Dendritic cell treated with granulocyte-macrophage colony-stimulating factor and Interleukin-4, amounts not matched to agents 40 ng/mL and 50 ng/mL, for 4 days (primary cell): ENCODE measurements around the gene CACNA1H.
"Not testable (repeated sequence)": the region's sequence is repeated elsewhere in the genome, so short reads cannot be mapped to it uniquely, and the experiment has no call there.

ENCODE experiments used
- H3K27ac Mint-ChIP-seq: one replicate; pipeline ENCODE4 v1.8.0; 2022; ENCODE audit warnings: mild to moderate bottlenecking, mixed read lengths
- H3K27me3 Mint-ChIP-seq: one replicate; pipeline ENCODE4 v1.8.0; 2022; ENCODE audit warnings: mild to moderate bottlenecking, mixed read lengths
- H3K36me3 Mint-ChIP-seq: one replicate; pipeline ENCODE4 v1.8.0; 2022; ENCODE audit warnings: low read depth, mixed read lengths
- H3K4me1 Mint-ChIP-seq: one replicate; pipeline ENCODE4 v1.8.0; 2022; ENCODE audit warnings: low read depth, mixed read lengths
- H3K4me3 Mint-ChIP-seq: one replicate; pipeline ENCODE4 v1.8.0; 2022; ENCODE audit warnings: mild to moderate bottlenecking, moderate library complexity, mixed read lengths
- H3K9me3 Mint-ChIP-seq: one replicate; pipeline ENCODE4 v1.8.0; 2022; ENCODE audit warnings: mixed read lengths
- intact Hi-C: fragments of 100-400 bp; cut with micrococcal nuclease; formaldehyde crosslinking; loops from one replicate; pipeline ENCODE4 v1.15.0; 2022

Gene CACNA1H

DNA sequence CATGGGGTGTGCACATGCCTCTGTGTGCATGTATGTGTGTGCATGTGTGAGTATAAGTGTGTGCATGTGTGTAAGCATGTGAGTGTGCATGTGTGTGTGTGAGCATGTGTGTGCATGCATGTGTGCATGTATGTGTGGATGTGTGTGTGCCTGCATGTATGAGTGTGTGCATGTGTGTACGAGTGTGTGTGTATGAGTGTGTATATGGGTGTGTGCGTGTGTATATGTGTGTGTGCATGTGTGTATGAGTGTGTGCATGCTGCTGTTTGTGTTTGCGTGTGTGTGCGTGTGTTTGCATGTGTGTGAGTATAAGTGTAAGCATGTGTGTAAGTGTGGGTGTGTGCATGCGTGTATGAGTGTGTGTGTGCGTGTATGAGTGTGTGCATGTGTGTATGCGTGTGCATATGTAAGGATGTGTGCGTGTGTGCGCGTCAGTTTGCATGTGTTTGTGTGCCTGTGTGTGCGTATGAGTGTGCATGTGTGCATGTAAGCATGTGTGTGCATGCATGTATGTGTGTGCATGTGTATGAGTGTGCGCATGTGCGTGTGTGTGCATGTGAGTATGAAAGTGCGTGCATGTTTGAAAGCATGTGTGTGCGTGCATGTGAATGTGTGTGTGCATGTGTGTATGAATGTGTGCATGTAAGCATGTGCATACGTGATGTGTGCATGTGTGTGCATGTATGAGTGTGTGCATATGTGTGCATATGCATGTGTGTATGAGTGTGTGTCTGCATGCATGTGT is 111.6 kb downstream of the CACNA1H start:
- intact Hi-C loops, result no loop called here
- H3K4me3 Mint-ChIP-seq, result no peak overlapping the region
- H3K9me3 Mint-ChIP-seq, result peaks cover 10% of the 10 kb centered on the region
- no peaks in the 10 kb centered on the region for H3K4me1 Mint-ChIP-seq
- peaks cover 39% of the 10 kb centered on the region for H3K27me3 Mint-ChIP-seq
- no peaks in the 10 kb centered on the region for H3K36me3 Mint-ChIP-seq
- no peak overlapping the region for H3K27ac Mint-ChIP-seq

DNA sequence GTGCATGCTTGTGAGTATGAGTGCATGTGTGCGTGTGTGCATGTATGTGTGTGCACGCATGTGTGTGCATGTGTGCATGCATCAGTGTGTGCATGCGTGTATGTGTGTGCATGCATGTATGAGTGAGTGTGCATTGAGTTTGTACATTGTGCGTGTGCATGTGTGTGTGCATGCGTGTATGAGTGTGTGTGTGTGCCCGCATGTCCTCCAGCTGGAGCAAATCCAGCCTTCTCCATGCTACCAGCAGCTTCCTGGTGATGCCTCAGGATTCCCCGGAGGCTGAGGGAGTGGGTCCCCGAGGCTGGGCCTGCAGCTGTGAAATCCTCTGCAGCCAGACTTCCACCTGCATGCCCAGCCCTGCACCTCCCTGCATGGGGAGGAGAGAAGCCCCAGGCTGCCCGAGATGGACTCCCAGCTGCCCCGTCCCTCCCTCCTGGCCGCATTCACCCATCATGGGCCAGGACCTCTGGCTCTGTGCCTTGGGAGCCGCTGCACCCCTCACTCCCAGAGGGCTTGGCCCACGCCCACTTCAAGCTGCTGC is 112.3 kb downstream of the CACNA1H start:
- Mint-ChIP-seq H3K9me3 (peaks cover 10% of the 10 kb centered on the region), H3K36me3 (no peaks in the 10 kb centered on the region), H3K4me1 (no peaks in the 10 kb centered on the region), H3K27ac (no peak overlapping the region), H3K4me3 (no peak overlapping the region), H3K27me3 (peaks cover 33% of the 10 kb centered on the region)
- intact Hi-C loops, result no loop called here

DNA sequence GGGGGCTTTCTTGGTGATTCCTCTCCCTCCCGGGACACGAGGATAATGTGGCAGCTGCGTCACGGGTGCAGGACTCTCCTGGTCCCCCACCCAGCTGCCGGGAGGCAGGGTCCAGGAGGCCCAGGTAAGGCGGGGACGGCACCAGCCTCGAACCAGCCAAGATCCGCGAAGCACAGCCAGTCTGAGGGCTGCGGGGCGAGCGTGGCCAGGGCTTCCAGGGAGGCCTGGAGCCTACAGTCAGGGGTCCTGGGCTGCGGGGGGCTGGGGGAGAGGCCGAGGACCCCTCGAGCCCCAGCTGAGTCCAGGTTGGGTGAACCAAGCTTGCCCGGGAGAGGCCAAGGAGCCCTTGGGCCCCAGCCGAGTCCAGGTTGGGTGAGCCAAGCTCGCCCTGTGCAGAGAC is 112.9 kb downstream of the CACNA1H start:
- intact Hi-C loops, result no loop called here
- no peaks in the 10 kb centered on the region for H3K4me1 Mint-ChIP-seq

DNA sequence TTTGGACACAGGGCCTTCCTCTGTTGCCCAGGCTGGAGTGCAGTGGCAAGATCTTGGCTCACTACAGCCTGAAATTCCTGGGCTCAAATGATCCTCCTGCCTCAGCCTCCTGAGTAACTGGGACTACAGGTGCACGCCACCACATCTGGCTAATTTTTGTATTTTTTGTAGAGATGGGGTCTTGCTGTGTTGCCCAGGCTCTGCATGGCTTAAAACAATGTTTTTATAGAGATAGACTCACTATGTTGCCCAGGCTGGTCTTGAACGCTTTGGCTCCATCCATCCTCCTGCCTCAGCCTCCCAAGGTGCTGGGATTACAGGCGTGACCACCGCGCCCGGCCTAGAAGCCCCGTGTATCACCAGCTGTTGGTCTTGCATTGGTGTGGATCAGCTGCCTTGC is 116.5 kb downstream of the CACNA1H start:
- H3K36me3 Mint-ChIP-seq, H3K4me1 Mint-ChIP-seq, H3K4me3 Mint-ChIP-seq, H3K27ac Mint-ChIP-seq, intact Hi-C loops, H3K9me3 Mint-ChIP-seq: not testable (repeated sequence)
- H3K27me3 Mint-ChIP-seq, result peaks cover 17% of the 10 kb centered on the region

More for the DNA sequence above, 112.9 kb downstream of the CACNA1H start:
- no peak overlapping the region for H3K27ac Mint-ChIP-seq
- peaks cover 27% of the 10 kb centered on the region for H3K27me3 Mint-ChIP-seq
- no peaks in the 10 kb centered on the region for H3K36me3 Mint-ChIP-seq
- no peak overlapping the region for H3K4me3 Mint-ChIP-seq
- peaks cover 10% of the 10 kb centered on the region for H3K9me3 Mint-ChIP-seq

GRCh38 chr16:1271380-1271723 is 118.4 kb downstream of the CACNA1H start:
- H3K27ac Mint-ChIP-seq, result no peak overlapping the region
- intact Hi-C loops, result no loop called here
- H3K4me1 Mint-ChIP-seq, result peaks cover 5% of the 10 kb centered on the region
- H3K4me3 Mint-ChIP-seq, result no peak overlapping the region
- no peaks in the 10 kb centered on the region for H3K36me3 Mint-ChIP-seq
- H3K9me3 Mint-ChIP-seq, result no peaks in the 10 kb centered on the region
- H3K27me3 Mint-ChIP-seq, result peaks cover 25% of the 10 kb centered on the region
